GM19324 (cell line): ENCODE measurements around the gene CAMKMT.

Experiments
- ATAC-seq: cut with Tn5 transposase; IDR thresholded peaks from one replicate; pipeline ENCODE4 v1.9.1; 2021; ENCODE audit warnings: mild to moderate bottlenecking, moderate library complexity; ENCODE audit not compliant: unreplicated experiment, low FRiP score

Gene CAMKMT

GRCh38 chr2:44813165-44813564 is 451.4 kb downstream of the CAMKMT start:
- ATAC-seq: no peak

- ATAC-seq: no peak
Measured at GRCh38 chr2:44813658-44814057, 451.9 kb downstream of the CAMKMT start.

DNA sequence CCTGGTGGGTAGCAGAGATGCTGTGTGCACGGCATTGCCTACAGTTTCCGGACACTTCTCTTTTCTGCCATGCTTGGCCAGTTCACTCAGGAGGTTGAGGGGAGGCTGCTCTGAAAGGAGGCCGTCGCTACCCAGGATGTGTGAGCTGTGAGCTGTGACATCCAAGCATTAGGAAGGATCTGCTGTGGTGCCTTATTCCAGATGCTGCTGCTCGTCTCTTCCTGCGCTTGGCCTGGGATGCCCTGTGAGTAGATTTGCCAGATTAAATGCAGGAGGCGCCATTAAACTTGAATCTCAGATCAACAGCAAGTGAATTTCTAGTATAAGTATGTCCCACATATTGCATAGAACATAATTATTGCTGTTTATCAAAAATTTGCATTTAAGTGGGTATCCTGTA is 455.5 kb downstream of the CAMKMT start:
- ATAC-seq: no peak

- no peak for ATAC-seq
Measured at GRCh38 chr2:44817673-44818335, 456.1 kb downstream of the CAMKMT start.

DNA sequence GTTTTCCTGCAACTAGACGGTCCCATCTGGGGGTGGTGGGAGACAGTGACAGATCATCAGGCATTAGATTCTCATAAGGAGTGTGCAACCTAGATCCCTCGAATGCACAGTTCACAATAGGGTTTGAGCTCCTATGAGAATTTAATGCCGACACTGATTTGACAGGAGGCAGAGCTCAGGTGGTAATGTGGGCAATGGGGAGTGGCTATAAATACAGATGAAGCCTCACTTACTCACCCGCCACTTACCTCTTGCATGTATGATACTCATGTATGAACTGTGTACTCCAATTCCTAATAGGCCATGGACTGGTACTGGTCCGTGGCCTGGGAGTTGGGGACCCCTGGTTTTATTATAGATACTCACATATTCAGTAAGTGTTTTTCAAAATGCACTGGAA is 457.3 kb downstream of the CAMKMT start:
- no peak for ATAC-seq

DNA sequence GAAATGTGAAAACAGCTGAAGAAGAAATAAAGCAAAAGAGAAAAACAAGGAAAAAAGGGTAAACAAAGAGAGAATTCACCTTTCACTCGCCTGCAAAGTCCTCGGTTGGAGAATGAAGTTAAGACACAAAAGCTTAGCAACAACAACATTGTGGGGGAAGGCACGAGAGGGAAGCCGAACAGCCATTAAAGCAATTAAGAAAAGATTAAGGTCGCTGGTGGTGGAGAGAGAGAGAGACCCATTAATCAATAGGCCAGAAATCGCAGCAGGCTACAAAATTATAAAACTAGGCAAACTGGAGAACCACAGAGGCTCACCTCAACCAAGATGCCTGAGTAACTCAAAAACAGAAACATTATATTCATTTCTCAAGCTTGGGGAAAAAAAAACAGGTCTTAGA is 459.8 kb downstream of the CAMKMT start:
- ATAC-seq: no peak

- no peak for ATAC-seq
Measured at GRCh38 chr2:44822174-44822573, 460.4 kb downstream of the CAMKMT start.
